ENCODE measurements around the gene ZFAND3.
"Not testable (repeated sequence)": the region's sequence is repeated elsewhere in the genome, so short reads cannot be mapped to it uniquely, and the experiment has no call there.

Gene ZFAND3

DNA sequence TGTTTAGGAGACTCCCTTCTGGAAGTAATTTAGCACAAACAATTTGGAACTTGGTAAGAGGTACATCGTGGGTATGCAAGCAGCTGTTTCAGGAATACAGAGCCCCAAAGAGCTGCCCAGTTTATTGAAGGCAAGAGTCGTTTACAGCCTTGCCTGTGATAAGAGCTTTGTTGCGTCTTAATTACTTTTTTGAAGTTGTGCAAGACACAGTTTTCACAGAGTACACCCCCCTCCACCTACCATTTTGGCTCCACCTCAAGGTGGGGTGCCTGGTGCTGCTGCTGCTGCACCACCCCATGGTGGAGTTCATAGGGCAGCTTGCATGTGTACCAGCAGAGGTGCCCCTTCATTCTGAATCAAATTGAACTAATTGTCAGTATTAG, 296.1 kb downstream of the ZFAND3 start:
- DNase-seq (ENCODE audit: low spot score), result no peak
- H3K27ac ChIP-seq, result no peak overlapping the region
- H3K4me3 ChIP-seq, result no peak overlapping the region
- TF ChIP-seq CTCF (IDR thresholded peaks at IDR 0.05), result no peak

GRCh38 chr6:38116248-38116647, 296.7 kb downstream of the ZFAND3 start:
- Histone ChIP-seq H3K4me3 (no peak overlapping the region), H3K27ac (no peak overlapping the region)
- TF ChIP-seq CTCF (IDR thresholded peaks at IDR 0.05), result no peak
- DNase-seq (ENCODE audit: low spot score), result no peak

DNA sequence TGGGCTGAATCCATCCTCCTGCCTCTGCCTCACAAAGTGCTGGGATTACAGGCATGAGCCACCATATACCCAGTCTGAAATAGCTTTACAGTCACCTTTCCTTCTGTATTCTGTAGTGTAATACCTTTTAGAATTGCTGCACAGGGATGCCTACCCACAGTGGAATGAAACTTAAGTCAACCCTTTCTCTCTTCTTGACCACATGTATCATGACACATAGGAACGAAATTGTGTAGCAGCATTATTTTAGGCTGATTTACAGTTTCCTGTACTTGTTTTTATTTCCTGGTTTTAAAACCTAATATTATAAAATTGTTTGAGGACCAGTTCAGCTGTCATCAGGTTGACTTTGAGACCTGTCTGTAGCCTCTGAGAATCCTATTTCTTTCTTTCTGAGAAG, 297.8 kb downstream of the ZFAND3 start:
- DNase-seq (ENCODE audit: low spot score), result no peak
- Histone ChIP-seq H3K27ac (no peak overlapping the region), H3K4me3 (no peak overlapping the region)
- no peak for TF ChIP-seq CTCF (IDR thresholded peaks at IDR 0.05)

GRCh38 chr6:38118791-38119365, 299.4 kb downstream of the ZFAND3 start:
- TF ChIP-seq CTCF (IDR thresholded peaks at IDR 0.05), result no peak
- no peak overlapping the region for H3K27ac ChIP-seq
- no peak for DNase-seq (ENCODE audit: low spot score)
- H3K4me3 ChIP-seq, result no peak overlapping the region

DNA sequence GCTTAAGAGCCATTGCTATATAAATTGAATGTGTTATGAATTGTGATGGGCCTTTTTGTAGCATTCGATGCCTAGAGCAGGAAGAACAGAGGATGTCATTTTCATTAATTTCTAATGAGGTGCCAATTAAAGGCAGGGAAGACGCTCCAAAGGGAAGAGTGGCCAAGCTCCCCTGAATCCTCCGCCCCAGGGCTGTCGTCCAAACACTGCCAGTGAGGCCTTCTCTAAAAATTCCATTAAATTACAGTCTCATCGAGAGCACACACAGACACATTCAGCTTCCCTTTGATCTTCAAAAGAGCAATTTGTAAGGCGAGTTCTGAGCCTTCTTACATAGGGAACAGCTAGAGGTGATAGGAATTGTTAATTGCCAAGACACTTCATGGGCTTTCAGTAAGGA, 300.0 kb downstream of the ZFAND3 start:
- no peak overlapping the region for H3K27ac ChIP-seq
- DNase-seq (ENCODE audit: low spot score), result no peak
- no peak for TF ChIP-seq CTCF (IDR thresholded peaks at IDR 0.05)
- H3K4me3 ChIP-seq, result no peak overlapping the region

GRCh38 chr6:38124224-38124926, 304.8 kb downstream of the ZFAND3 start:
- H3K4me3 ChIP-seq; DNase-seq (ENCODE audit: low spot score); H3K27ac ChIP-seq: not testable (repeated sequence)

- Histone ChIP-seq H3K4me3 (no peak overlapping the region), H3K27ac (no peak overlapping the region)
- no peak for TF ChIP-seq CTCF (IDR thresholded peaks at IDR 0.05)
- DNase-seq (ENCODE audit: low spot score), result no peak
Observed at GRCh38 chr6:38127284-38127683, 307.8 kb downstream of the ZFAND3 start.
